ENCODE measurements around the gene AKR1C4. TPM values are rescaled to one million over a fixed set of nuclear protein-coding genes. Genes with fewer than 3 reads are reported as not detected.
A peak's percentile ranks its signal among the peaks of the same experiment; 100 is the strongest.
"Not testable (repeated sequence)": the region's sequence is repeated elsewhere in the genome, so short reads cannot be mapped to it uniquely, and the experiment has no call there.

Gene AKR1C4
- not detected for total RNA-seq

DNA sequence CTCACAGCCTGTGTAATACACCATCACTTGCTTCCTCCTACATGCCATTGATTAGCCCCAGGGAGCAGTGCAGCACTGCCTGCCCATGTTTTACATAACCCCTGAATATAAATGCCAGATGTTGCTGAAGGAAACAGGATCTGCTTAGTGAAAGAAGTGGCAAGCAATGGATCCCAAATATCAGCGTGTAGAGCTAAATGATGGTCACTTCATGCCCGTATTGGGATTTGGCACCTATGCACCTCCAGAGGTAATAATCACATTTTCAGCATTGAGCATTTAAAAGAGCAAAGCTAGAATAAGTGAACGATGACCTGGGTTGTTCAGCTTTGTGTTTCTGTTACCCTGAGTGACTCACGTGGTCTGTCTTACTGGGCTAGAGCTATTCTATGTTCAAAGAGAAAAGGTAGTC, at the start of gene AKR1C4:
TSS of gene AKR1C4 (plus strand) at position 136 of the 412 bp plus-strand sequence. CDS start at position 167, 31 bp downstream.
- DNase-seq, result no peak

GRCh38 chr10:5146920-5147254, 49.8 kb upstream of the AKR1C4 start:
- no peak for DNase-seq

- peak; percentile 34 for DNase-seq
Observed at GRCh38 chr10:5147255-5147980, 49.2 kb upstream of the AKR1C4 start.

- no peak for DNase-seq
Observed at GRCh38 chr10:5147981-5148677, 48.5 kb upstream of the AKR1C4 start.

DNA sequence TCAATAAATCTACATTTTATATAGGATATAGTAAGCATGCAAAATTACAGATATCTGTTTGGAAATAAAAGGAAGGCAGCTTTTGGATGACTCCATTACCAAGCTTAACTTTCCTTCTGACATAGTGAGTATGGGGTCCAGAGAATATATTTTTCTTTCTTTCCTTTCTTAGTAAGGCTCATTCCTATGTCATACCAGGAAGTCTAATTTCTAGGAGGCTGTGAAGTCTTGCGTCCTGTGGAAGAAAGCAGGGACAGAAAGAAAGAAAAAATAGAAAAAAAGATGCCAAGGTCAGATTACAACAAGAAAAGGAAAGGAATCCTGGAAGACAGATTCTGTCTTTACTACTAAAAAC, 48.0 kb upstream of the AKR1C4 start:
- no peak for DNase-seq

GRCh38 chr10:5151076-5151475, 45.6 kb upstream of the AKR1C4 start:
- DNase-seq, result no peak

- no peak for DNase-seq
Observed at GRCh38 chr10:5155951-5156350, 40.7 kb upstream of the AKR1C4 start.

GRCh38 chr10:5157501-5157900, 39.1 kb upstream of the AKR1C4 start:
- no peak for DNase-seq

DNA sequence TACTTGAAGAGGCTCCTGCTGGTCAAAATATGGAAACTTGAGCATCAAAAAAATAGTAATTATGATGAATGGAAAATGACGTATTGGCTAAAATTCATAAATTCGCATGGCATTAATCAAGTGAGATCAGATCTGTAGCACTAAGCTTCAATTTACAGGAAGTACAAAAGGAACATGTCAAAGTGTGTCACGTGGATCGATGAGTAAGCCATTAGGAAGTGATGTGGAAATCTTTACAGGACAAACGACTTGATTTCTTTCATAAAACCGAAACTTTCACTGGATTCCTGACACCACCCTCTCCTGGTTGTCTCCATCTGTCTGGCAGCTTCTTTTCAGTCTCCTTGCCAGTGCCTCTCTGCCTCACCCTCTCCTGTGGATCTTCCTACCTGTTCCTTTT, 37.5 kb upstream of the AKR1C4 start:
- no peak for DNase-seq

DNA sequence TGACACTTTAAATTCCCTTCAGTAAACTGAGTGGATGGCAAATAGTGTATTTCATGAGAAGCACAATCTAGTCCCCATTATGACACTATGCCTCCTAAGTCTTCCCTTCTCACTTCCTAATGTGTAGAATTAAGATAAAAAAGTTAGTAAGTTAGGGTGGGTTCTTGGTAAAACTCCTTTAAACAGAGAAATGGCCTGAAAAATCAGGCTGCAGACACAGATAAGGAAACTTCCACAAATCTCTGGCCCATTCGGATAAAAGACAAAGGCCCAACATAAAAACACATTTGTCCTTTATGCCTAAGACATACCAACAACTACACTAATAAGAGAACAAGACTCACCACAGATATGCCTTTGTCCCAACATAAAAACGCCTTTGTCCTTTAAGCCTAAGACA, 33.1 kb upstream of the AKR1C4 start:
- no peak for DNase-seq

GRCh38 chr10:5165738-5166137, 30.9 kb upstream of the AKR1C4 start:
- no peak for DNase-seq

DNA sequence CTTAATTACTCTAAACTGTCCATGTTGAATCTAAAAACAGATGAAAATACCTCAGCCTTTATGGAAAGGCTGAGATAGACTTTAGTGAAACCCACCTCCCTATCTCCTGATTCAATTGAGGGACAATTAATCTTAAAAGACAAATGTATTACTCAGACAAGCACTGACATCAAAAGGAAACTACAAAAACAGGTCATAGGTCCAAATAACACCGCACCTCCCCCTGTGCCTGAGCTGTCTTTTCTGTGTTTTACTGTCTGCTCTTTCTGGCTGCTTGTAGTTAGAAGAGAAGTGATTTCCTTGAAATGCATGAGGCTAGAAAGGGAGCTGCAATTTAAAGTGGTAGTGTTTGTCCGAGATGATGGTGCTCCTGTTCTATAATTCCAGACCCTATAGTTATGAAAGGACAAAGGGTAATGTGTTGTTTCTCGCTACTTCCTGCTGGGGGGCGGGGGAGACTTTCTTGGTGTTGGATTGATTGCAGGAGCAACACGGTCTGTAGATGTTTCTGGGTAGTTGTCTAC, 27.7 kb upstream of the AKR1C4 start:
- DNase-seq, result no peak

DNA sequence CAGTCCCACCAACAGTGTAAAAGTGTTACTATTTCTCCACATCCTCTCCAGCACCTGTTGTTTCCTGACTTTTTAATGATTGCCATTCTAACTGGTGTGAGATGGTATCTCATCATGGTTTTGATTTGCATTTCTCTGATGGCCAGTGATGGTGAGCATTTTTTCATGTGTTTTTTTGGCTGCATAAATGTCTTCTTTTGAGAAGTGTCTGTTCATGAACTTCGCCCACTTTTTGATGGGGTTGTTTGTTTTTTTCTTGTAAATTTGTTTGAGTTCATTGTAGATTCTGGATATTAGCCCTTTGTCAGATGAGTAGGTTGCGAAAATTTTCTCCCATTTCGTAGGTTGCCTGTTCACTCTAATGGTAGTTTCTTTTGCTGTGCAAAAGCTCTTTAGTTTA, 21.1 kb upstream of the AKR1C4 start:
- not testable (repeated sequence) for DNase-seq

- DNase-seq, result not testable (repeated sequence)
Observed at GRCh38 chr10:5180503-5180902, 16.1 kb upstream of the AKR1C4 start.

DNA sequence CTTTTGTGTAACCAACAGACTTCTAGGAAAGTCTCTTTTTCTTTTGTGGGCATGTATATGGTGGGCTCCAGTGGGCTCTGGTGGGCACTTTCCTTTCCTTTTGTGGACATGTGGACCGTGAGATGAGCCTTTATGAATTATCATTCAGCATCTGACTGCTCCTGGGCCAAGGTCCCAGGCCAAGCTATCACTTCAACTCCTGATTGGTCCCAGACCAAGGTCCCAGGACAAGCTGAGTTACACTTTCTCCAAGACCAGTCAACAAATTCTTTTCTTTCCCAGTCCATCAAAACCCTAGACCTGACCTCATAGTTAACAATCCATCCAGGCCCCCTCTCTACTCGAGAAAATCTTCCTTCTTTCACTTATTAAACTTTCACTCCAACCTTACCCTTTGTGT, 12.7 kb upstream of the AKR1C4 start:
- no peak for DNase-seq

DNA sequence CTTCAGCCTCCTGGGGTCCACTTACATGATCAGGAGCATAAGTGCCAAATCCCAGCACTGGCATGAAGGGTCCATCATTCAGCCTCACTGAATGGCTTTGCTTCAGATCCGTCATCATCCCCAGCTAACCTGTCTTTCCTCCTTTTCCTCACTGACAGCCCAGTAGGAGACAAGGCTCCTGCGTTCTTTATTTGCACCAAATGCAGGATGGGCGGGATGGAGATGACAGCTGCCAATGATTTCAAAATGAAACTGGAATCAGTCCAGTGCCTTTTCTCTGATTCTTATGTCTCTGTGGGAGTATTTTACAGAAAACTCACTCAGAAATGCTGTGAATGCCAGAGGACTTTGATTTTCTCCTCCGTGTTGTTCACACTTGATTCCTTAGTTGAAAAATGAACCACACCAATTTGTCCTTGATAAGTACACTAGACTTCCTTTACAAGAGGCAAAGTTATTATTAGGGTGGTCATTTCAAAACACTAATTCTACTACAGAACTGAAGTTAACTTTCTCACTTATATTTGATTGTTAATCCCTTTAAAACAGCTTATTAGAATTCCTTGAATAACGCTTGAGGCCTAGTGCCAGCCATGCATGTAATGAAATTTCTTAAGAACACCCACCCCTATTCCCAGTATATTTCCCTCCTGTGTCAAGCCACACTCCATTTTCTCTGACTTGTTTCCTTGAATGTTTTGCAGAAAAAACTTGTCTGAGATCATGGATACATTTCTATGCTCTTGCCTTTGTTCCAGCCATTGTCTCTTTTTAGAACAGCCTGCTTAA, 11.5 kb upstream of the AKR1C4 start, which contains the start of gene AKR1C8:
TSS of gene AKR1C8 (minus strand) at position 164 of the 789 bp plus-strand sequence. CDS start at position 118, 46 bp downstream.
- DNase-seq, result no peak

DNA sequence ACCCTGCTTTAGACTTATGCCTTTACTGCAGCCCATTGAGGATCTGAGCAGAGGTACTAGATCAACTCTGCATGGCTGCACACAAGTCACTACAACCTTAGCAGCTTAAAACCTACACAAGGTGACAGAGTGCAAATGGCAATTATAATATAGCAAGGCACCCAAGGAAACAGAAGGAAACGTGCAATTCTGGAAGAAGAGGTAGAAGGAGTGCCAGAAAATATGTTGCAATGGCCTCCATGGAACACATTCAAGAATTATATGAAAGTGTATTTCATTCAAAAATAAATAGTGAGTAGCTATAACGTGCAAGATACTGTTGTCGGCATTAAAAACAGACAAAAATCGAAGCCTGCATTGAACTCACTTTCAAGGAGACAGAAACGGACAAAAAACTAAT, 8.8 kb upstream of the AKR1C4 start:
- DNase-seq, result no peak

- DNase-seq, result no peak
Observed at GRCh38 chr10:5188358-5188757, 8.3 kb upstream of the AKR1C4 start.

DNA sequence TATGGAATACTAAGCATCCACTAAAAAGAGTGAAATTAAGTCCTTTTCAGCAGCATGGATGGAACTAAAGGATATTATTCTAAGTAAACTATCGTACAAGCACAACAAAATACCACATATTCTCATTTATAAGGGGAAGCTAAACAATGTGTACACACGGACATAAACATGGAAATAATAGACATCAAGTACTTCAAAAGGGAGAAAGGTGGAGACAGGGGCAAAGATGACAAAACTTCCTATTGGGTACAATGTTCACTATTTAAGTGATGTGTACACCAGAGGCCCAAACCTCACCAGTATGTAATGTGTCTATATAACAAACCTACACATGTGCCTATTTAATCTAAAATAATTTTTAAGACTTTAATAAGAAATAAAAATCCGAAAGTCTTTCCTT, 2.2 kb upstream of the AKR1C4 start:
- no peak for DNase-seq

DNA sequence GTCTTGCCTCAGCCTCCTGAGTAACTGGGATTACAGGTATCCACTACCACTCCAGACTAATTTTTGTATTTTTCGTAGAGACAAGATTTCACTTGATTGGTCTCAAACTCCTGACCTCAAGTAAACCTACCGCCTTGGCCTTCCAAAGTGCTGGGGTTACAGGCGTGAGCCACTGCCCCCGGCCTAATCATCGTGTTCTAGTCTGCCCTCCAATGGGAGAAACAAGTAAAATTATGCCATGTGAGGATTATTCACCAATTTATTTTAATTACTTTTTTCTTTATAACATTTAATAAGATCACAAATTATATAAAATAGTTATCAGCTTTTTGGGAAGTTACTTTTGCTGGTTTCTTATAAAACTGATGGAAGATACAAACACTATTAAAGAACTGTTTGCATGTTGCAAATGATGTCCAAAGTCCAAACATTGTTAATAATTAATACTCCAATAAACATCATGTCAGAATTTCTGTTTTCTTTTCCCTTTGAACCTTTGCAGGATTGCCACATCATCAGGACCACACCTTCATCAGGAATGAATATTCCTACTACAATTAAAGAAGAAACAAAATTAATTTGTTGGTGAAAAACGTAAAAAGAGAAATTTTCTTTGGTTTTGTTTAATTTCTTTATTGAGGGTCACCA, 786 bp upstream of the AKR1C4 start:
- no peak for DNase-seq

DNA sequence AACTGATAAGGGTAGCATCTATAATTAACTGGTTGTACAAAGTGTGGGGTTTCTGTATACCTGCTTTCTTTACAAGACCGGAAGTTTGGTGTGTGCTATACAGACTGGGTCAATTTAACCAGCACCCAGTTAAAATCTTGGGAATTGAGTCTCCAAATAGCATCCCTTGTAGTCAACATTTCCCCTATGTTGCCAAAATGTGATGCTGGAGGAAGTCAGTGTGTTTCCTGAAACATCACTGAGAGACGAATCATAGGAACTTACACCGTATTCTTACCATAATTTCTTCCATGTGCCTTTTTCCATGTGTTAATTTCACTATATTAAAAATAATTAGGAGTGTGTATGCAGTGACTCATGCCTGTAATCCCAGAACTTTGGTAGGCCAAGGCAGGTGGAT, 1.7 kb downstream of the AKR1C4 start:
- DNase-seq, result no peak

DNA sequence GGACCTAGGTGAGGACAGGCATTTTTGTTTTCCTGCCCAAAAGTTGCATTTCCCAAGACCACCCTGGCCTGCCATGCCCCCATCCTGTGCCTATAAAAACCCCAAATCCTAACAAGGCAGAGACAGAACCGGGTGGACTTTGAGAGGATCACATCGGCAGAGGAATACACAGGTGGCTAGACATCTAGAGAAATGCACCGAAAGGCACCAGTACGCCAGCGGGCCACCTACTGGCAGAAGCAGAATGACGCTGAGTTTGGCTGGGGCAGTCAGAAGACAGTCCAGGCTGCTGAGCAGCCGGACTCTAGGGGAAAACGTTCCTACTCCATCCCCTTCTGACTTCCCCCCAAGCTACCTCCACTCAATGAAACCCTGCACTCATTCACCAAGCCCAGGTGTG, 2.8 kb downstream of the AKR1C4 start:
- no peak for DNase-seq

DNA sequence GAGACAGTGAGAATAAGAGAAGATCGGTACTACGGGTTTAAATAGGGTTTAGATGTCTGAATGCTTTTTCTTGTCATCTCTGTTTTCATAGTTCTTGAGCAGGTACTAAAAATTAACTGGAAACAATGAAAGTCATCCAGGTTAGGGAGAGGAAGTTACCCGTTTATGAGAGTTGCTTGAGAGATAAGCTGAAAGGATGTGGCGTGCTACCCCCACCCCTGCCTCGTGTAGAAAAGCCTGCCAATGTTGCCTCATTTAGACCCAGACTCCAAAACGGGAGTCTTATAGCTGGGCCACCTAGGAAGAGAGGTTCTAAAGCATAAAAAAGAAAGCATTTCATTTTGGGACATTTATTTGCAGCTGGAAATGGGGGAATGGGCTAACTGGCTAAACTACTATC, 10.2 kb downstream of the AKR1C4 start:
- DNase-seq, result no peak

All from tongue (tissue), 2 donors.